ENCODE measurements around the gene SENP2. TPM values are rescaled to one million over a fixed set of nuclear protein-coding genes. Genes with fewer than 3 reads are reported as not detected.
"Not testable (repeated sequence)": the region's sequence is repeated elsewhere in the genome, so short reads cannot be mapped to it uniquely, and the experiment has no call there.

Gene SENP2
- total RNA-seq, 1 experiment from 2014 or later = 33.1 TPM

DNA sequence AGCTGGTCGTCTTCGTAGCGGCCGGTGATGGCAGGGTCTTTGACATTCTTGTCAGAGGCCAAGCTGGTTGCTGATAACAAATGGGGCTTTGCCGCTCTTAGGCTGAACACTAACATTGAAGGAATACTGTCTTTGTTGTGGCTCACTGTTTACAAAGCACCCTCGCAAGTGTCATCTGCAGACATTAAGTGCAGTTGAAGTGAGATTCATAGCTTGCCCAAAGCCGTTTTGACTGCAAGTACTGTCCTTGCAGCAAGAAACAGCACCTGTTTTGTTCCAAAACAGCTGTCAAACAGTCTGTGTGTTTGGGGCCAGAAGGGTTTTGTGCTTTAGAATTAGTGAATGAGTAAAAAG lies 568 bp downstream of the SENP2 start:
- DNase-seq (ENCODE audit: low read depth) = no peak

DNA sequence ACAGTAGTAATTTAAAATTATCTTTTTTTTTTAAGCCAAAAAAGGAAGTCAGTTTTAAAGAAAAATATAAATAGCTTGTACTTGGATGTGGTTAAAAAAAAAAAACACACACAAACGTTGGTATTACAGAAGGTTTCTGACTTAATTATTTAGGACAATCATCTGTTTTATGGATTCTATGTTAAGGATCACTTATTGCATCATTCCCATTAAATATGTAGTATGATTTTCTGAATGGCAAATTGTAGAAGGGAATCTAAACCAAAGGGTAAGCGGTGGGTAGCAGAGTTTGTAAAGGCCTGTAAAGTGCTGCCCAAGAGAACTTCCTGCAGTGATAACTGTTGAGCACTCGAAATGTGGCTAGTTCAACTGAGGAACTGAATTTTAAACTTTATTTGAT lies 8.0 kb downstream of the SENP2 start:
- no peak for DNase-seq (ENCODE audit: low read depth)

DNA sequence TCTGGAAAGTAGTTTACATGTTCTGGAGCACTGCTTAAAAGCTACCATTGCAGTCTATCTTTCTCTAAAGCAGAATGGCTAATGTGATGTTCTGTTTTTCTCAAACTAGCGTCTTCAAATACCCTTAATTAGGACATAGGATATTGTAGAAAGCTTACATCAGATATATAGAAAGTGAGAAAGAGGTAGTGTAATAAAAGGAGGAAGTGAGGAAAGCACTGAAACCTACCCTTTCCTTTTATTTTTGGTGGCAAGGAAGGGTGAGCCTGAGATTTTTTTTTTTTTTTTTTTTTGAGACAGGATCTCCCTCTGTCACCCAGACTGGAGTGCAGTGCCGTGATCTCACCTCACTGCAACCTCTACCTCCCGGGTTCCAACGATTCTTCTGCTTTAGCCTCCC lies 9.4 kb downstream of the SENP2 start:
- DNase-seq (ENCODE audit: low read depth) = no peak

DNA sequence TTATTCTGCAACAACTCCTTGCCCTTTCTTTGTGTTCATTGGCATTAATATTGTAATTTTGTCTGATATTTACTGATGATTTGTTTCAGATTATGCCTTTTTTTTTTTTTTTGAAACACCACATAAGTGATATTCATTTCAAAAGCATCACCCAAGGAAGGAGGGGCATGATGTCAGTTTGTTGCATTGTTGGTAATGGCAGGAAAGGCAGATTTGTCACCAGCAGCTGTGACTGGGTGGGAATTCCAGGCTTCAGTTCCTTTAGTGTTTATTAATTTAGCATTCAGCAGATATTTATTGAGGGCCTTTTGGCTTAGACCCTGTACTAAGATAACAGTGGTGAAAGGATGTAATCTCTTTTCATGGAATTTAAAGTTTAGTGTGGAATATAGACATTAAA lies 19.5 kb downstream of the SENP2 start:
- no peak for DNase-seq (ENCODE audit: low read depth)

DNA sequence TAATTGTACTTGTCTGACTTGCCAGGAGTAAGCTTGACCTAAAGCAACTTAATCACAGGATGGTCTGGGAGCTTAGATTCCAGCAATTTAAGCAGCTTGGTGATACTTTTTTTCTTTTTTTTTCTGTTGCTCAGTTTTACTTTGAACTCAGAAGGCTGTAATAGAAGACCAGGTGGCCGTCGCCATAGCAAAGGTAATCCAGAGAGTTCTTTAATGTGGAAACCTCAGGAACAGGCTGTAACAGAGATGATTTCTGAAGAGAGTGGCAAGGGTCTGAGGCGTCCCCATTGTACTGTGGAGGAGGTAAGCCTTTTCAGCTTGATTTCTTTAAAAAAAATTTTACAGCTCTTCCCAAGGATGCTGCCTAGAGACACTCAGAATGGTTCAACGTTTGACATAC lies 20.1 kb downstream of the SENP2 start:
- DNase-seq (ENCODE audit: low read depth) = no peak

DNA sequence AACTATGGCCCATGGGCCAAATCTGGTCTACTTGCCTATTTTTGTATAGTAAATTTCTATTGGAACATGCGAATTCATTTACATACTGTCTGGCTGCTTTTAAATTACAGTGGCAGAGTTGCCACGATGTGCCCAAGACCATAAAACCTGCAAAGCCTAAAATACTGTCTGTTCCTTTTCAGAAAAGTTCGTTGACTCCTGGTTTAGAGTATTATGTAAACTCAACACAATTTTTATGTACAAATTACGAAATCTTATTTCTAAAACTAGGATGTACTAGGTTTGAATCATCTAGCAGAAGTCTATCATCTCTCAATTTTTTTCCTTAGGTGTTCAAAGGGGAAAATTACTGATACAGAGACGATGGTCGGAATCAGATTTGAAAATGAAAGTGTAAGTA lies 26.9 kb downstream of the SENP2 start:
- DNase-seq (ENCODE audit: low read depth) = no peak

DNA sequence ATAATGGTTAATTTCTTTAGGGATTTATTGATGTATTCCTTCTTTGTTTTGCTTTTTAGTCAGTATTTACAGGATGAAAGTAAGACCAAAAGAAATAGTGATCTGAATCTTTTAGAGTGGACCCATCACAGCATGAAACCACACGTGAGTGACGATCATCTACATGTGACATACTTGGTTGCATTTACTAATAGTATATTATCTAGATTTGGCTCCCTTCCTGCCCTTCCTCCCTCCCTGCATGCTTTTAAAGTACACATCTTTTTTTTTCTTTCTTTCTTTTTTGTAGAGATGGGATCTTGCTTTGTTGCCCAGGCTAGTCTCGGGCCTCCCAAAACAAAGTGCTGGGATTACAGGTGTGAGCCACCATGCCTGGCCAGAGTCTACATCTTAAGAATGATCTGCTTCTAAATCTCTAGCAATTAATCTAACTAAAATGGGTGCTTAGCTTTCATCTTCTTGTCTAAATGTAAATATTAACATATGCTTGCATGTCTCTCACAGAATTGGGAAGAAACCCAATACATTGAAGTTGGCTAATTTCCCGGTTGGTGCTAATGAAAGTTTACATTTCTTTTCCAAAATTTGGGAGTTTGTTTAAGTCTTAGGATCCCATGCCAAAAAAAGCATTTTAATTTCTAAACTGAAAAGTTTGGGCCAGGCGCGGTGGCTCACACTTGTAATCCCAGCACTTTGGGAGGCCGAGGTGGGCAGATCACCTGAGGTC lies 38.0 kb downstream of the SENP2 start:
- DNase-seq (ENCODE audit: low read depth) = no peak

DNA sequence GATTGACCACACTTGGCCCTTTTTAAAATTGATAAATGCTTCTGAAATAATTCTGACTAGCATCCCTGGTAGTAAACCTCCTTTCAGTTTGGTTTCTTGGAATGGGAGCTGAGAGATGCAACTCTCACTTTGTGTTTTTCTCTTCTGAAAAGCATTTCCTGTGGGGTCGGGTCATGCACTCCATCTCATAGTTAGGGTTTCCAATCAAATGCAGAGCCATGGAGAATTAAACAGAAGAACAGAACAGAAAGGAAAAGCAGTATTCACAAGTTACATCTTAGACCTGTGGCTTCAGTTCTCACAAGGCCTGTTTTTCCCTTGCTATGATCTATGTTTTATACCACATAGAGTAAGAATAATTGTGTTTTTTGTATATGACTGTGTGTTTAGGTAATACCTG lies 39.7 kb downstream of the SENP2 start:
- DNase-seq (ENCODE audit: low read depth) = no peak

DNA sequence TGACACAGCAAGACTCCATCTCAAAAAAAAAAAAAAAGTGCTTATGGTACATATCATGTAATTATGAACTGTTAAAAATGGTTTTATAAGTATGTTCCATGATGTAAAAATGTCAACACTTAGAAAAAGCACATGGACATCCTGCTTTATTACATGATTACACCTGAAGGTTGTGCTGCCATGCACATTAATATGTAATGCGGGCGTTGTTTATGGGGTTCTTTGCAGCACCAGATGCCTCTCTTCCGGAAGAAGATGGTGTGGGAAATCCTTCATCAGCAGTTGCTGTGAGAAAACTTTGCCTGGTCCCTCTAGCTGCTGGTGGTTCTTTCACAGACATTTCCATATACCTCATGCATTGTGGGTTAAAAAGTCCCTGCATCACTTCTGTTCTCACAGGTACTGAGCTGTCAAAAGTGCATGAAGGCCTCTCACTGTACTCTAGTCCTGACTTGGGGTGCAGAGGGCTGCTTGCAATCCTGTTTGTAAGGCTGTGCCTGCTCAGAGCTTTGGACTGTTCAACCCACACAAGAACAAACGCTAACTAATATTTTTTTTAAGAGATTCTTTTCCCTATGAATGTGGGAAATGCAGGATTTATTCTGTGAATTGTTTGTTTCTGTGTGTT lies 43.6 kb downstream of the SENP2 start:
- DNase-seq (ENCODE audit: low read depth) = no peak

DNA sequence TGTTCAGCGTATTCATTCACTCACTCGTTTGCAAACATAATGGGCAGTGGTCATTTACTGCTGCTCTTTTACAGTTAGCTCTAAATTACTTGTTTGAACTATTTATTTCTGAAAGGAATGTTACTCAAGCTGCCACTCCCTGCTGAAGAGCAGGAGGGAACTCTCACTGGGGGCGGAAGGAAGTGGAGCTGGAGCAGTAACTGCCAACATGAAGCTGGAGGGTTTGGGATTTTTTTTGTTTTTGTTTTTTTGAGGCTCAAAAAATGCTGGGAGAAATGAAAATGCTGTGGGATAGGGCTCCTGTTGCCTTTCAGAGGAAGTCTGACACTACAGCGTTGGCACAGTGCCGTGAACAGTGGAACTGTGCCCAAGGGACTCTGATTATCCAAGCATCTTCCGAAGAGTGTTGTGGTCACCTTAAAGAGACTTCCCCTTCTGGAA lies 44.1 kb downstream of the SENP2 start:
- peak; percentile 56 for DNase-seq (ENCODE audit: low read depth)

DNA sequence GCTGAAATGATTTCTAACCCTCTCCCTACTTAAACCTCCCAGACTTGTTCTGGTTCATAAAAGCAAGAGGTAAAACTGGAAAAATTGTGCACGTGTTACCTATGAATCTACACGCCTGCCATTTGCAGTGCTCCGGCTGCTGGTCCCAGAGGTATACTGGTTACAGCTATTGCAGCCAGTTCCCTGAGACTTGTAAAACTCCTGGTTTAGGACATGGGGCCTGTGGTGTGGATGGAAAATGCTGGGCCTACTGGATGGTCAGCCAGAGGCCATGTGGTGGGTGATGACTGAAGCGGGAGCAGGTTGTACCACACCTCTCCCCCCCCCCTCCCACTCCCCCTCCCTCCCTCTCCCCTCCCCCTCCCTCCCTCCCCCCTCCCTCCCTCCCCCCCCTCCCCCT lies 45.0 kb downstream of the SENP2 start:
- DNase-seq (ENCODE audit: low read depth) = no peak

DNA sequence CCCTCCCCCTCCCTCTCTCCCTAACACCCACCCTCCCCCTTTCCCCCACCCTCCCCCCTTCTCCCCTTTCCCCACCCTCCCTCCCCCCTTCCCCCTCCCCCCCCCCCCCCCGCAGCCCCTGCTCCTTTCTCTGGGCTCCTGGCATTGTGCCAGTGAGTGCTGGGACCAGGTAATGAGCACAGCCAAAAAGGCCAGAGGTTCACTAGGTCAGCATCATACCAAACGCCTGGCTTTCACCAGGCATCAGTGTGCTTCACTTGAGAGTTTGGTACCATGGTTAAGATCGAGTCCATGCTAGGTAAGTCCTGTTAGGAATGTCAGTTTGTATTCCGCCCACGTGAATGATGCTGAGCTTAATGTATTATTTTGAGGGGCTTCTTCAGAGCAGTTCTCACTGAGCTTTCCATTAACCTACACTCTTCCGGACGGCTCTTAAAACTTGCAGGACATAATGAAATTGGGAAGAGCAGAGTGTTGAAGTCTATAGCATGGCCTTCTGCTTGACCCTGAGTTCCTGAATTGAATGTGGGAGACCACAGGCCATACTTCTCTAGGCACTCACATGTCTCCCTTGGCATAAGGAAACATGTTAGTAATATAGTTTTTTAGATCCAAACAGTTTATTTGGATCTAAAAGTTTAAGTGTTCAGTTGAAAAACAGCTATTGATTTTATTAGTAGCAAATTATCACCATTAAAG lies 45.6 kb downstream of the SENP2 start:
- DNase-seq (ENCODE audit: low read depth) = no peak

DNA sequence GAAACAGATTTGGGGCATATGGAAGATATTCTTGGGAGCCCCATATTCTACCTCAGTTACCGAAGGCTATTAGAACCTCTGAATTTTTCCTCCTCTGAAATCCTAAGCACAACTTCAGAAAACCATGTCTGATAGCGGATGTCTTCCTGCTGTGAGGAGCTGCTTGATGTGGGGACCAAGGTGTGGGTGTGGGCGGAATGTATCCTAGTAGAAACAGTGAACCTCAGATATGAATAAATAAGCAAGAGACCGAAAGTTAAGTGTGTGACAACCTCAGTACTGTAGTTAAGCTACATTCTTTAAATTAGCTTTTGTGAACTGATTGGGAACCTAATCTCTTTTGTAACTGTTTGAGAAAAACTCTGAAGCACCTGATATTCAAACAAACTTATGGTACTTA lies 46.9 kb downstream of the SENP2 start:
- no peak for DNase-seq (ENCODE audit: low read depth)

DNA sequence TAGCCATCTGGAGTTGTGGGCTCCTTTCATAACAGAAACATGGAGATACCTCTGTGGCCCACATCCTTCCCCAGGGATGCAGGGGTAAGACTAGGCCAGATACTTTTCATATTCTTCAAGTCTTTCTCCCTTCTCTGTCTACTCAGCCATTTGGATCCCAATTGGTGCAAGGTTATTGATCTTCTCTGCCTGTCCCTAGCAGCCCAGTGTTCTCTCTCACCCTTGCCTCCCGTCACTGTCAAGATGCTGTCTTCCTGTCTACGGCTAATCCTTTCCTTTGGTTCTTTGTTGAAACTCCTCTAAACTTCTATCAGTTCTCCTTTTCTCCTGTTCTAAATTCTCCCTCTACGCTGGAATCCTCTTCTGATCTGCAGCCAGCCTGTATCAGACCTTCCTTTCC lies 51.3 kb downstream of the SENP2 start:
- DNase-seq (ENCODE audit: low read depth) = no peak

DNA sequence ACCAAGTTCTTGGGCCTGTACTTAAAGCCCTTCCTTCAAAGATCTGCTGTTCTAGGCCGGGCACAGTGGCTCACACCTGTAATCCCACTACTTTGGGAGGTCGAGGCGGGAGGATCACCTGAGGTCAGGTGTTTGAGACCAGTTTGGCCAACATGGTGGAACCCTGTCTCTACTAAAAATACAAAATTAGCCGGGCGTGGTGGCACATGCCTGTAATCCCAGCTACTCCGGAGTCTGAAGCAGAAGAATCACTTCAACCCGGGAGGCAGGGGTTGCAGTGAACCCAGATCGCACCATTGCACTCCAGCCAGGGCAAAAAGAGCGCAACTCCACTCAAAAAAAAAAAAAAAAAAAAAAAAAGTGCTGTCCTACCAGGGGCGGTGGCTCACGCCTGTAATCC lies 52.6 kb downstream of the SENP2 start:
- not testable (repeated sequence) for DNase-seq (ENCODE audit: low read depth)

DNA sequence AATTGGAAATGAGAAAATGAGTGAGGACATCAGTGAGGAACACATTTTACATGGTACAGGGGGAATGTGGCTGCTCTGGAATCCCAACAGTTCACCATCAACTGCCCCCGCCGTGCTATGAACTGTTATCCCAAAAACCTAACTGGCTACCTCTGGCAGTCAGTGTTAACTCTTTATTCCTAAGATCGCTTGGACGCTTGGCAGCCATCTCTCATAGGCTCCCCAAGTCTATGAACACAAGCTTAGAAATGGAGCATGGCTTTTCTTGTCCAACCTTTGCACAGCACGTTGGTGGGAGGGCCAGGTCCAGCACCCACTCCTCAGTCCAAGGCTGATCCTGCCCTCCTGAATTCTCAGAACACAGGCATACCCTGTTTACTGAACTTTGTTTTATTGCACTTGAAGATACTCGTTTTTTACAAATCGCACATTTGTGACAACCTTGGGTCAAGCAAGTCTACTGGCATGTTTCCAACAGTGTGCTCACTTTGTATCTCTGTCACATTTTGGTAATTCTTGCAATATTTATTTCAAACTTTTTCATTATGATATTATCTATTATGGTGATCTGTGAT lies 53.6 kb downstream of the SENP2 start:
- no peak for DNase-seq (ENCODE audit: low read depth)

DNA sequence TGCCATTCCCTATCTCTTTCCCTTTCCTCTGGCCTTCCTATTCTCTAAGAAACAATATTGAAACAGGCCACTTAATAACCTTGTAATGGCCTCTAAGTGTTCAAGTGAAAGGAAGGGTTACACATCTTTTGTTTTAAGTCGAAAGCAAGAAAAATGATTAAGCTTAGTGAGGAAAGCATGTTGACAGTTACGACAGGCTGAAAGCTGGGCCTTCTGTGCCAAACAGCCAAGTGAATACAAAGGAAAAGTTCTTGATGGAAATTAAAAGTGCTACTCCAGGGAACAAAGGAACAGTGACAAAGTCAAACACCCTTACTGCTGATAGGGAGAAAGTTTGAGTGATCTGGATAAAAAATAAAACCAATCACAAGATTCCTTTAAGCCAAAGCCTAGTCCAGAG lies 54.2 kb downstream of the SENP2 start:
- DNase-seq (ENCODE audit: low read depth) = no peak

DNA sequence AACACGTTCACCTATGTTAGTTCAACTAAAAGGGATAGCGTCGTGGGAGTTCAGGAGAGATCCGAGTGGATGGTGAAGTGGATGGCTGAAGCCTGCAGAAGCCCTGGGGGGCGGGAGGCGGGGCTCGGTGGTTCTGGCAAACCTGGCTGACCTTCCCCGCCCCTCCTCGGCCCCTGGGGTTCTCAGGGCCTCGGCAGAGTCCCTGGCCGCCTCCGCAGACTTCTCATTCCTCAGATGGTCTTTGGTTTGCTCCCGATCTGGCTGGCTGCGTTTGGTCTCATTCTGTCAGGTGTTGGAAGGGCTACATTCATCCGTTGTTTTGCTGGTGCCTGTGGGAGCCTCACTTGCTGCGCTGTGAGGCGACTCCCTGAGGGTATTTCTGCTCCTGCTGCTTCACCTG lies 59.1 kb downstream of the SENP2 start:
- not testable (repeated sequence) for DNase-seq (ENCODE audit: low read depth)

DNA sequence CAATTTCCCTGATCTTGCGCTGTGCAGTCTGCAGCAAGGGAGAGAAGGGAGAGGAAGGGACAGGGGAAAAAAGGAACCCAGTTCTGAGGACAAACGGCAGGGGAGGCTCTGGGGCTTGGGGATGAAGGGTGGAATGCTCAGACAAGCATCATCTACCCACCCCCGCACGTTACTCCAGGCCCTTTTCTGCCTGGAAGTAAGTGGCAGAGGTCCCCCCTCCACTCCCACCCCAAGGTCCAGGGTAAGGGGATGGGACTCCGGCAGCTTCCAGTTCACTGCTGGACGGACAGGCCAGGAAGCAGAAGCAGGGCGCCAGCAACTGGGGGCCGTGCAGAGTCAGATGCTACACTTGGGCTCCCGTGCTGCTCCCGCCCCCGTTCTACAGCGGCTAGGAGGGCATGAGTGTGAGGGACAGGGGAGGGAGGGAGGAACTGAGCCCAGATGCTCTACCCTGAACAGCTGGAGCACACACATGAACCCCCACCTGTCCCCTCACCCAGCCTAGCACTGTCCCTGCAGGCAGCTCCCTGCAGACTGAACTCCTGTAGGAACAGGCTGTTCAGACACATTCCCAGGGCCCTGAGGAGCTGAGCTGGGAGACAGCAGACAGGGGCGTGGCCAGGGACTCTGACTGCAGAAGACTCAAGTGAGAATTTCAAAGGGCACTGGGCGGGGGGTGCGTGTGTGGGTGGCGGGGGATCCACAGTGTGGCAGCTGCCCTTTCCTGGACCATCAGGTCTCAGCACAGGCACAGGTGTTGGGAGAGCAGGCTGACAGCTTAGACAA lies 59.7 kb downstream of the SENP2 start:
- no peak for DNase-seq (ENCODE audit: low read depth)

DNA sequence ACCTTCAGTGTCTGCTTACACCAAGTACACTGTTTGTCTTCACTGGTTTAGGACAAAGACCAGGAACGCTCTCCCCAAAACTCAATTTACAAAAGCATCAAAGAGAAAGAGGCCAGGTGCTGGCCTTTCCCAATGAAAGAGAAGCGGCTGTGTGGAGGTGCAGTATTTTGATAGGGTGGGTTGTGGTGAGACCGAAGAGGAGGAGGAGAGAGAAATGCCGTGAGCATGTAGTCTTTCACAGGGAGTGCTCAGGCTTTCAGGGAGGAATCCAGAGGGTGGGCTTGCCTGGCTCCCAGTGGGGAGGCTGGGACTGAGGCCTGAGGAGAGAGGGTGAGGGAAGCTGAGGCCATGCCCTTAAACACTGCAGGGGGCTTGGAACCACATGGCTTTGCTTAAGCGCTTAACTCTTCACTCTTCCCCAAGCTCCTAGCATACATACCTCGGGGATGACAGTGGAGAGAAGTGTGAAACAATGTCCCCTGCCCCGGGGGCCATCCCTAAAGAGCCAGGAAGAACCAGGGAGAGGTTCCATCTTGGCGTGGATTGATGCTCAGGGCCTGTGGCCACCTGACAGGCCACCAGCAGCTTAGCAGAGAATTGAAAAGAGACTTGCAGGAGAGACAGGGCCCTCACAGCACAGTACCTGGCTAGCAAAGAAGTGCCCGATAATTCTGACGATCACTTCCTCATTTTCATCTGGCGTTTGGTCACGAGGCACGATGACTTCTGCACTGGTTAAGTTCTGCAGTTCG lies 60.5 kb downstream of the SENP2 start:
- DNase-seq (ENCODE audit: low read depth) = no peak

DNA sequence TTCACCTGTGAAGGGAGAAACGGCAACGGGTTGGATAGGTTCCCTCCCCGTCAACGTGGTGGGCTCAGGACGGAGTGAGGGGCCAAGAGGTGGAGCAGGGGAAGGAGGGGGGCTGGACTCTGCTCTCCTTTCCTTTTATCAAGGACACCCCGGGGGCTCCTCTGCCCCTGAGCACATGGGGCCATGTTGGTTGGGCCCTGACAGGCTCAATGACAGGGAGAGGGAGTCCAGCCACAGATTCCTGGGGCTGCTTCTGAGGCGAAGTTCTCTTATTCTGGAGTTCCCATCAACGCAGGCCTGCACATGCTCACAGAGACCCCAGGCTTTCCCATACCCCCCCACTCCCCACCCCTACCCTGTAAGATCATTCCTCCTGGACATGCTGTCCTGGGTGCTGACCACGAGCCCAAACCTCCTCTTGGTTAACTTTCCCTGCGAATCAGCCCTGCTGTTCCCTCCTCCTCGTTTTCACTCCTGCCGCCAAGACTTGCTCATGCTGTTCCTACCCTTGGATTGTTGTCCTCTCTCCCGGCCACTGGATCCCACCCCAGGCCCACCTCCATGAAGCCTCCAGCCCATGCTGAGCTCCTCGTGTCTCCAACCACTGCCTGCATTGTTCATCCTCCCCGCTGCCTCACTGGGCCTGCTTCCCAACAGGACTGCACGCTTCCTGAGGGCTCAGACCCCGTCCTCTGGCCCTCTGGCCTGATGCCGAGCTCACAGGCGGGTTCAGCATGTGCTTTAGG lies 61.2 kb downstream of the SENP2 start:
- no peak for DNase-seq (ENCODE audit: low read depth)

Data from Daoy (cell line).